Liver (tissue), 3 donors: ENCODE data around the gene ZBED2.

ENCODE experiments used
- CTCF ChIP-seq: fragments of 150-350 bp; IDR thresholded peaks from 2 replicates; pipeline ENCODE4 v1.5.1; 2017; ENCODE audit warnings: improper control_type of control experiment, low read depth, low read length; ENCODE audit not compliant: missing input control
- EGR1 ChIP-seq, 2 donors: IDR thresholded peaks; 2 replicates each; pipeline ENCODE4 v1.6.1; 2016 to 2018; ENCODE audit warnings: antibody characterized with exemption in 2 of 2, low read depth in 2 of 2
- FOXA1 ChIP-seq: IDR thresholded peaks from 2 replicates; pipeline ENCODE4 v1.6.1; 2016; ENCODE audit warnings: antibody characterized with exemption
- GABPA ChIP-seq, 2 donors: IDR thresholded peaks in 1 of 2; conservative IDR thresholded peaks in 1 of 2; 2 replicates each; pipeline ENCODE4 v1.6.1; 2016; ENCODE audit warnings: antibody characterized with exemption in 2 of 2, mild to moderate bottlenecking in 1 of 2, moderate library complexity in 1 of 2
- MAX ChIP-seq: IDR thresholded peaks from 2 replicates; pipeline ENCODE4 v1.6.1; 2016; ENCODE audit warnings: antibody characterized with exemption
- NR2F2 ChIP-seq: IDR thresholded peaks from 2 replicates; pipeline ENCODE4 v1.6.1; 2016; ENCODE audit warnings: antibody characterized with exemption
- RAD21 ChIP-seq, 2 donors: IDR thresholded peaks; 2 replicates each; pipeline ENCODE4 v1.6.1; 2016; ENCODE audit warnings: antibody characterized with exemption in 2 of 2, mild to moderate bottlenecking in 2 of 2
- REST ChIP-seq: IDR thresholded peaks from 2 replicates; pipeline ENCODE4 v1.6.1; 2016; ENCODE audit warnings: antibody characterized with exemption, mild to moderate bottlenecking
- RXRA ChIP-seq, 2 donors: IDR thresholded peaks; 2 replicates each; pipeline ENCODE4 v1.6.1; 2017 to 2018; ENCODE audit warnings: antibody characterized with exemption in 2 of 2, mild to moderate bottlenecking in 1 of 2
- SP1 ChIP-seq: IDR thresholded peaks from 2 replicates; pipeline ENCODE4 v1.6.1; 2018; ENCODE audit warnings: antibody characterized with exemption, mild to moderate bottlenecking
- YY1 ChIP-seq: IDR thresholded peaks from 2 replicates; pipeline ENCODE4 v1.6.1; 2016; ENCODE audit warnings: antibody characterized with exemption, mild to moderate bottlenecking
- donor health status: healthy.
- donor health status: healthy.

GRCh38 chr3:111616417-111617105 lies 21.4 kb upstream of the ZBED2 start:
- TF ChIP-seq CTCF: no peak
- TF ChIP-seq FOXA1: no peak
- TF ChIP-seq REST: no peak
- no peak for TF ChIP-seq MAX
- TF ChIP-seq SP1: no peak
- TF ChIP-seq NR2F2: no peak
- TF ChIP-seq RXRA (IDR thresholded peaks at IDR 0.05): no peak
- no peak for TF ChIP-seq YY1
- TF ChIP-seq GABPA (IDR thresholded peaks at IDR 0.05 in 1 of 2, conservative IDR thresholded peaks at IDR 0.05 in 1 of 2): no peak
- no peak for TF ChIP-seq RAD21 (IDR thresholded peaks at IDR 0.05)
- no peak for TF ChIP-seq EGR1 (IDR thresholded peaks at IDR 0.05; ENCODE audit: low read depth in 2 of 2)
